Measurements from ENCODE around the gene PDCD2. TPM values are rescaled to one million over a fixed set of nuclear protein-coding genes. Genes with fewer than 3 reads are reported as not detected.
"Not testable (repeated sequence)": the region's sequence is repeated elsewhere in the genome, so short reads cannot be mapped to it uniquely, and the experiment has no call there.

The PDCD2 gene
- polyA plus RNA-seq (ENCODE audit: insufficient read length), result 52.1 TPM

GRCh38 chr6:170584181-170584953 lies at the start of gene PDCD2:
PDCD2 (minus strand) TSS chr6:170584637; CDS start chr6:170584581, 56 bp downstream.
- peak; percentile 92 for DNase-seq

- DNase-seq, result not testable (repeated sequence)
Observed at GRCh38 chr6:170616020-170616554, 31.6 kb upstream of the PDCD2 start.

GRCh38 chr6:170612256-170612804 lies 27.9 kb upstream of the PDCD2 start:
- DNase-seq, result not testable (repeated sequence)

GRCh38 chr6:170609225-170609624 lies 24.8 kb upstream of the PDCD2 start:
- DNase-seq, result not testable (repeated sequence)

- no peak for DNase-seq
Observed at GRCh38 chr6:170605574-170606259, 21.3 kb upstream of the PDCD2 start.

GRCh38 chr6:170597278-170597677 lies 12.8 kb upstream of the PDCD2 start:
- DNase-seq, result no peak

GRCh38 chr6:170596426-170596825 lies 12.0 kb upstream of the PDCD2 start:
- DNase-seq, result no peak

GRCh38 chr6:170590725-170591124 lies 6.3 kb upstream of the PDCD2 start:
- no peak for DNase-seq

- no peak for DNase-seq
Observed at GRCh38 chr6:170584954-170585498, 589 bp upstream of the PDCD2 start.

GRCh38 chr6:170583756-170584180 lies 669 bp downstream of the PDCD2 start:
- no peak for DNase-seq

- DNase-seq, result no peak
Observed at GRCh38 chr6:170578909-170579308, 5.5 kb downstream of the PDCD2 start.

- no peak for DNase-seq
Observed at GRCh38 chr6:170575250-170575649, 9.2 kb downstream of the PDCD2 start.

GRCh38 chr6:170572704-170573466 lies 11.6 kb downstream of the PDCD2 start:
- no peak for DNase-seq

- DNase-seq, result no peak
Observed at GRCh38 chr6:170564936-170565530, 19.4 kb downstream of the PDCD2 start.

GRCh38 chr6:170561555-170561954 lies 22.9 kb downstream of the PDCD2 start:
- DNase-seq, result no peak

- no peak for DNase-seq
Observed at GRCh38 chr6:170555305-170555704, 29.1 kb downstream of the PDCD2 start.

GRCh38 chr6:170554796-170555137 lies 29.7 kb downstream of the PDCD2 start:
- no peak for DNase-seq

GRCh38 chr6:170554013-170554795 lies 30.2 kb downstream of the PDCD2 start, which contains the start of gene TBP:
TBP (plus strand) TSS chr6:170554369; CDS start chr6:170557030, 2,661 bp downstream.
- DNase-seq, result peak; percentile 98

- no peak for DNase-seq
Observed at GRCh38 chr6:170553534-170554012, 30.9 kb downstream of the PDCD2 start.

- DNase-seq, result peak; percentile 95
Observed at GRCh38 chr6:170552765-170553533, 31.5 kb downstream of the PDCD2 start, which contains the start of gene PSMB1. PSMB1 (minus strand) TSS chr6:170553307; CDS start chr6:170553242, 65 bp downstream.
